Kidney glomerular epithelial cell (primary cell): ENCODE results near the gene PIK3C3.
"Not testable (repeated sequence)": the region's sequence is repeated elsewhere in the genome, so short reads cannot be mapped to it uniquely, and the experiment has no call there.

ENCODE experiments used
- DNase-seq: peaks from one replicate; lab custom pipeline; 2025; lab: John Stamatoyannopoulos, UW

Gene PIK3C3

DNA sequence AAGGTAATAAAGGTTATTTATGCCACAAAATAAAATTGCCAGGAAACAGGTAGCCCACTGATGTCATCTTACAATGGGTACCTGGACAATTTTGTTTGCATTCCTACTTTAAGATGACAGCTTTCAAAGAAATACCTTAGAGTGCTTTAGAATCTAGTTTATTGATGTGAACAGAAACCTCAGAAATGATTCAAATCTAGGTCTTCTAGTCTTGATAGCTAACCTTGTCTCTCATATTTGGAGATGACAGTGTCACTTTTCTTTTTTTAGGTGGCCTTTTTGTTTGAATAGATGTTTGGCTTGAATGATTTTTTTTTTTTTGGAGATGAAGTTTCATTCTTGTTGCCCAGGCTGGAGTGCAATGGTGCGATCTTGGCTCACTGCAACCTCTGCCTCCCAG, 69.1 kb downstream of the PIK3C3 start:
- DNase-seq = no peak

DNA sequence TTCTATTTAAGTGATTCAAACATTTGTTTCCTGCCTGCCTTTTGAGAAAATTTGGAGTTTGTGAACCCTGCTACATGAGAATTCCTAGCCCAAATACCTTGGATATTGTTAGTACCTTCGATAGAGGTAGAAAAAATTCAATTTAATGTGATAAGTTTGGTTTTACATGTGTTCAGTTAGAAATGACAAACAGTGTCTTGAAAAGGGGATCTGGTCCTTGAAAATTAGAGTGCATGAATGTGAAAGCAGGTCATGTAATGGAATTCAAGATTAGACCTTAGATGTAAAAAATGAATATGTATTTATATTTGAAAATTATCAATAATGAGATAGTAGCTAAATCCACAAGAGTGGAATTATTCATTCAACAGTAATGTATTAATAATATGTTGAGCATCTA, 70.5 kb downstream of the PIK3C3 start:
- no peak for DNase-seq

DNA sequence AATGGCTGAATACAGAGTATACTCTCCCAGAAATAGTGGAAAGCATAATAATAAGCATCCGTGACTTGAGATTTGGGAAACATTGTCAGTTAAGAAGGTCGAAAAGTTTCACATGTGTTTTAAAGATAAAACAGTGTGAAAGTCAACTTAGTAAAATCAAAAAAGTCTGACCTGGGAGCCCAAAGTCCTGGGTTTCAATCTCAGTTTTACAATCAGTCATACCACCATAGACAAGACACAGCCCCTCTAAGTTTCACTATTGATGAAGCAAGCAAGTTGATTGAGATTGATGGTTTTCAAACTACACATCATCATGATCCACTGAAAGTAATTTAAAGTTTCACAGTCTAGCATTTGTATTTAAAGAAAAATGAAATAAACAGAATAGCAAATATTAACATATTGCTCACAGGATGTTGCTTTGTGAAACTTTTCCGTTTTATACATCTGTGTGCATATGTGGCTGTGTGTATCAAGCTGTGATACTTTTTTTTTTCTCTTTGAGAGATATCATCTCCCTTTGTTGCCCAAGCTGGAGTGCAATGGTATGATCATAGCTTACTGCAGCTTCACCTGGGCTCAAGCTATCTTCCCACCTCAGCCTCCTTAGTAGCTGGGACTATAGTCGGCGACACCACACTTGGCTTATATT, 71.1 kb downstream of the PIK3C3 start:
- no peak for DNase-seq

DNA sequence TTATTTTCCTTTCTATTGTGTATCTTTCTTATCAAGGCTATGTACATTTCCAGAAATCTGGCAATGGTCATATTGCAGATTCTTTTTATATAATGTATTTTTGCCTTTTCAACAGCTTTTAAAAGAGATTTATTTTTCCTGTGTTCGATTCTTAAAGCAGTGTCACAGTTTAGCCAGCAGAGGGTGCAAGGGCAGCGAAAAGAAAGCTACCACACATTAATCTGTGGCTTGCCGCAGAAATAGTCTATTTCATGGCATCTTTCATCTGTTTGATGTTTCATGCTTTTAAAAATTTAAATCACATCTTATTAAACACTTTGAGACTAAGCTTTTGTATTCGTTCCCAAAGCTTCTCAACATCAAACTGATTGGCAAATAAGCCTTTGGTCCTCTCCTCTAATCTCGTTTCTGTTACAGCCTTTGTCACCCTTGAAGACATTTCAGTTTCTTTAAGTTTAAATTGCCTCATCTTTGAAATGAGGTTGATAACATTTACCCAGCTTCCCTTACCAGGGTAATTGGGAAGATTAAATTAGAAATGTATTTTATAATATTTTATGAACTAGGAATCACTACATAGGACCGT, 73.3 kb downstream of the PIK3C3 start:
- DNase-seq = peak; percentile 31

DNA sequence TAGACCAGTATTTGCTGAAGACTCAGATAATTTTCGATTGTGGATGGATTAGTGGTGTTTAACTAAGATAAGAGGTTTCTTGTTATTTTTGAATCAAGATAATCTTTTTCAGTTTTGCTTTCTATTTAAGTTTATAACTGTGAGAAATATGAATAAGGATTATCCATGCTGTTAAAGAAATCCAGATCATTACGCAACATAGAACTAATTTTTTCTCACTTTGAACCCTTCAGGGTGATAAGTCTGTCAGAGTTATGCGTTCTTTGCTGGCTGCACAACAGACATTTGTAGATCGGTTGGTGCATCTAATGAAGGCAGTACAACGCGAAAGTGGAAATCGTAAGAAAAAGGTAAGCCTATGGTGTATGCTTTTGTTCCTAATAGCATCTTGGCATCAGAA, 74.1 kb downstream of the PIK3C3 start:
- no peak for DNase-seq

DNA sequence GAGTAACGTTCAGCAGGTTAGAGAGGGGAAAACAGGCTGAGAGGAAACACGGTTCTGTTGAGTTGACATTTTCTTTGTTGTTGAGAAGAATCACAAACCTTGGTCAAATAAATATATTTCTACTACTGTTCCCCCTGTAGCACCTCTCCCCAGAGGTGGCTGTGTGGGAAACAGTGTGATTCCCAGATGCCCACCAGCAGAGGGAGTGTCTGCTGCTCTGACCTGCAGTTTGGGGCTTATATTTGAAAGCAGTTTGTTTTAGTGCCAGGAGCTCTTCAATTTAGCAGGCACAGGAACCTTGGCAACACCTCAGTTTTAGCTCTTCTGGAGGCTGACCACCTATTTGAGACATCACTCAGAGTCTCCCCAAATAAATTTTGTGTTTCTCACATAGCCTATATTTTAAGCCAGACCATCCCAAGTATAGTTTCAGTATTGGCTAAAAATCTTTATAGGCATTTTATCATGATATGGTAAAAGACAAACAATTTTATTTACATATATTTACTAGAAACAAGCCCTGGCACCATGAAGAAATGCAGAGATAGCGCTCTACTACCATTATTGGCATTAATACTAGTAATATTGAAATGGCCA, 75.7 kb downstream of the PIK3C3 start:
- DNase-seq = no peak

DNA sequence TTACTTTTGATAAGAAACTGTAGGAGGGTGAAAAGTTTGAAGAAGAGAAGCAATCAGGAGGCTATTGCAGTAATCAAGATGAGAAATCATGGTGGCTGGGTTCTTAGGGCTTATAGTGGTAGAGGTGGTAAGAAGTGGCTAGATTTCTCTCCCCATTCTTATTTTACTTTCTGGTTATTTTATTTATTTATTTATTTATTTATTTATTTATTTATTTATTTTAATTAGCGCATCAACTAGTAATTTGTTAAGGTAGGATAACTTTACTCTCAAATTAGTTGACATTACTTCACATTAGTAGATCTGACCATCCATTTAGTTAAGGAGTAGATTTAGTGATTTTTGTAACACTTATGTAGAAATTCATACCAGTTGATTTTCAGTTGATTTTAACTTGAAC, 77.4 kb downstream of the PIK3C3 start:
- DNase-seq = no peak

DNA sequence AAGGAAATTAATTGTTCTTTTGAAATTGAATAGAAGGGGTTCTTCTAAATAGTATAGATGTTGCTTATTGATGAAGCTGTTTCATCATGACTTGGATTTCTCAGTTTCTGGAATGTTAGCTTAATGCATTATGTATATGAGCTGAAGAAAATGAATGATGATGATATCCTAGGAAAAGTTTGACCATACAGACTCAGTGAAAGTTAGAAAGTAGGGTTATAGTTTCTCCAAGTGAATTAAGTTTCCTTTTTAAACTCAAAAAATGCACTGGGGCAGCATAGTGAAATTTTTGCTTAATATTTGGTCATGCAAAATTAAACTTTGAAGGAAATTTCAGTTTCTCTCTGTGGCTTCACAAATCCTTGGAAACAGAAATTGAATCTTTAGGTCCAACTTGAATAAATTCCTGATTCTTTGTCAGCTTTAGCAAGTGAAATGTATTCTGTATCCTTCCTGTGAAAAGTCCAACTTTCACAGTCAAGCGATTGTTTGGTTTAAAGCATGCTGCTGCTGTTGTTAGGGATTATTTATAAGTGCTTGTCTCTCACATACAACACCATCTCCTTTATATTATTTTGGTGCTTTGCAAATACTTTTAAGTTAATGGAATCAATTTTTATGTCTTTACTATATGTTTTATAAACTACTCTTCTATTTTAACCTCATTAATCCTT, 78.2 kb downstream of the PIK3C3 start:
- DNase-seq = no peak

DNA sequence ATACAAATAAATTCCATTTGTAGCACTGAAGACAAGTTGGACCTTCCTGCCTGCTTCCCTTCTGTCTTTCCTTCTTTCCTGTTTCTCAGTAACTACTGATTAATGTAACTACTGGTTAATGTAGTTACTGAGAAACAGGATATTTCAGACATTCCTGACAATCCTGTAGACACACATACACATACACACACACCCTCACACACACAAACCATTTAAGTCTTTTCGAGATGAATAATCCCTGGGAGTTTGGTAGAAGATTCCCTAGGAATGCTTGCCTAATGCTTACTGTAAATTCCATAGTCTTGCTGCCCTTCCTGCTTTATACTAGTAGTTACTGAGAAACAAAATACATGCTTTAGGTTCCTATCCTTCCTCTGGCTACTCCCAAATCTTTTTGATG, 83.9 kb downstream of the PIK3C3 start:
- DNase-seq = peak; percentile 93

DNA sequence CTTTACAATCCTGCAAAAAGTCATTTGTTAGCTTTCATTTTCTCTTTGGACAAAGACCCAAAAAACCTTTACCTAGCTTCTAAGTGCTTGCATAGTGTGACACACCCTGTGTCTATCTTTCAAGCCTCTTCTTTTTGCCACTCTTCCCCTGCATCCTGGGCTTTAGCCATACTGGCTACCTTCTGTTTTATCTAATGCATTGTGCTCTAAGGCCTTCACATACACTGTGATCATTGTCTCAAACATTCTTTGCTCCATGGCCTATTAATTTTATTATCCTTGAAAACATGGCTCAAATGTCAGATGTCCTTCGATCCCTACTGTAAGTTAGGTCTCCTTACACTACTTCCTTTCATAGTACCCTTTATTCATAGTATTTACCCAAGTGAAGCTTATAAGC, 84.4 kb downstream of the PIK3C3 start:
- no peak for DNase-seq

DNA sequence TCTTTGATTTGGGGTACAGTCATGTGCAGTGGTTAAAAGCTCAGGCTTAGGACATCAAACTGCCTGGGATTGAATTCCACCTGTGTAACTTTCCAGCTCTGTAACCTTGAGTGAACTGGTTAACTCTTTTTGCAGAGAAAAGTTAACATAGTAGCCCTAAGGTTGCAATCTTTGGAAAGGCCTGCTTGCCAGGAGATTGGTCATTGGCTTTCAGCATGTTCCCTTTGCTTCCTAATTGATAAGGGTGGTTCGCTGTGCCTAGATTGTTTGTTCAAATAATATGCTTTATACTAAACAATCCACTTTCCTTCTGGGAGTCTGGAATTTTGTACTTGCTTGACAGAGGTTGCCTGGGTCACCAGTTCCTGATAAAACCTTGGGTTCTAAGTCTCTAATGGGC, 86.8 kb downstream of the PIK3C3 start:
- no peak for DNase-seq

DNA sequence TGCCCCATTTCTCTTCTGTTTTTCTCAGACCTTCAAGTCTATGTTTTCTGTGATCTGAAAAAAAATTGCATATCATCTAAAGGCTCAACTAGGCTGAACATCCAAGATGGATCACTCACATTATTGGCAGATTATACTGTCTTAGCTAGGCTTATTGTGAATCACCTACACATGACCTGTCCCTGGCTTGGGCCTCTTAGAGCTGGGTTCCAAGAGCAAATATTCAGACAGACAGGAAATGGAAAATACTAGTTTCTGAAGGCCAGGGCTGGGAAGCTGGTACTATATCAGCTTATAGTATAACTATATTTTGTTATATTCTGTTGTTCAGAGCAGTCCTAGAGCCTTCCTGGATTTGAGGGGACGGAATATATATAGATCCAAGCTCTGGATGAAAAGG, 90.3 kb downstream of the PIK3C3 start:
- DNase-seq = no peak

DNA sequence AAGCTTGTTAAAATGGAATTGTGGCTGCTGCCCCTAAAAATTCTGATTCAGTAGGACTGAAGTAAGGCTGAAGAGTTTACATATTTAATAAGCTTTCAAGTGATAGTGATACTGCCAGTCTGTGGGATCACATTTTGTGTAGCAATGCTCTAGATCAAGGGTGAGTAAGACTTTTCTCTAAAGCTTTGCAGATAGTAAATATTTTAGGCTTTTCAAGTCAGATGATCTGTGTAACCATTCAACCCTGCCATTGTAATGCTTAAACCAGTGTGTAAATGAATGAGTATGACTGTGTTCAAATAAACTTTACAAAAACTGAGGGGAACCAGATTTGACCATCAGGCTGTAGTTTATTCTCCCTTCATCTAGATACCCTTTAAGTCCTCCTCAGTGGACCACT, 92.7 kb downstream of the PIK3C3 start:
- peak; percentile 15 for DNase-seq

DNA sequence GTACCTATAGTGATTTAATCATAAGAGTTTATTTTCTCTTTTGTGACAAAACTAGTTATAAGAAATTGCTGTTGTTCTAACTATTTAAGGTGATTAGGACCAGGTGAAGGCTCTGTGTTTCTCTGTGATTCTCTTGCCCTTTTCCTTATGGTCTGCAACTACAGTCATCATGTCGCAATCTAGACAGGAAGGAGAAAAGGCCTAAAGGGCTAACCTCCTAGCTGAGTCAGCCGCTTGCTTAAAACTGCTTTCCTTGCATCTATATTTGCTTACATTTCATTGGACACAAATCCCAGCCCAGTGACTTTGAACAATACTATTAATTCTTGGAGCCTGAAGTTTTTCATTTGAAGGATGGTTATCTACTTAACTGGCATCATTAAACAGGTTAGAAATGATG, 93.1 kb downstream of the PIK3C3 start:
- DNase-seq = peak; percentile 68

DNA sequence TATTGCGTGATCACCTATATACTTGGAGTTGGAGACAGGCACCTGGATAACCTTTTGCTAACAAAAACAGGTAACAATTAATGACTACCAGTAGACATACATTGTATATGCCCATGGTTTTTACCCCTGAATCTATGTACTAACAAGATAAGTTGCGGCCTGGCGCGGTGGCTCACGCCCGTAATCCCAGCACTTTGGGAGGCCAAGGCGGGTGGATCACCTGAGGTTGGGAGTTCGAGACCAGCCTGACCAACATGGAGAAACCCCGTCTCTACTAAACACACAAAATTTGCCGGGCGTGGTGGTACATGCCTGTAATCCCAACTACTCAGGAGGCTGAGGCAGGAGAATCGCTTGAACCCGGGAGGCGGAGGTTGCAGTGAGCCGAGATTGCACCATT, 94.5 kb downstream of the PIK3C3 start:
- DNase-seq = not testable (repeated sequence)

DNA sequence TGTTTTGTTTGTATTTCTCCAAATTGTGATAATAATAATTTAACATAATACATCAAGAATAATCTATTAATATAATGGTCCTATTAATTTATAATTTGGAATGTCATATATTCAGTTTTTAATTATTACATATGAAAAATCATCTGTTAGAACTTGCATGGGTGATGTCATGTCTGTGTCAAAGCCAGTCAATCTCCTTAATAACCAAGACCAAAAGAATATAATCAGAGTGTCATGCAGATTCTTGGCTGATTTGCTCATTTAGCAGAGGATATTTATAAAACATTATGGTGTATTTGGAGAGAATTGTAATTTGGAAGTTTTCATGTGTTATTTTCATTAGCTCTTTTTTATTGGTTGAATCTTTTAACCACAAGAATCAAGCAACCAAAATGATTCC, 96.4 kb downstream of the PIK3C3 start:
- DNase-seq = no peak

DNA sequence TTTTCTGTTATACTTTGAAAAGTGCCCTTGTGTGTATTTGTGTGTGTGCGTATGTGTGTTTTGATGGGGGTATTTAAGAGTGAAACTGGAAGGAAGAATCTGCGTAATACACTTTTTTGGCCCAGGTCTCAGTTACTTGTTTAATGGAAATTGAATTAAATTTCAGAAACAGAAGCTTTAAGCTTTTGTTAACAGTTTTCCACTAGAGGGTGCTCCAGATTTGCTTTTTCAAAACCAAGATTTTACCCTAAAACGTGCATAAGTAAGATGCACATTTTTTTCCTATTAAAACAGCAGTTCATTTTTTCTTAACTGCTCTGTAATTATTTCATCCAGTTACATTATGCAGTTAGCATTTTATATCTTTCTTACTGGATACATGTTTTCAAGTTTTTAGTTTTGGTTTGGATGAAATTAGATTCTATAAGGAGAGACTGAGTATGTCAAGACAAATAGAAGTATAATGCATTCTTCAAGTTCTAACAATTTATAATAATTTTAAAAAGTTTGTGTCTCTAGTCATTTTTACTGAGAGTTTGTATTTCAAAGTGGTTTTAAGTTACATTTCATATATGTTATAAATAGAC, 97.2 kb downstream of the PIK3C3 start:
- DNase-seq = no peak

DNA sequence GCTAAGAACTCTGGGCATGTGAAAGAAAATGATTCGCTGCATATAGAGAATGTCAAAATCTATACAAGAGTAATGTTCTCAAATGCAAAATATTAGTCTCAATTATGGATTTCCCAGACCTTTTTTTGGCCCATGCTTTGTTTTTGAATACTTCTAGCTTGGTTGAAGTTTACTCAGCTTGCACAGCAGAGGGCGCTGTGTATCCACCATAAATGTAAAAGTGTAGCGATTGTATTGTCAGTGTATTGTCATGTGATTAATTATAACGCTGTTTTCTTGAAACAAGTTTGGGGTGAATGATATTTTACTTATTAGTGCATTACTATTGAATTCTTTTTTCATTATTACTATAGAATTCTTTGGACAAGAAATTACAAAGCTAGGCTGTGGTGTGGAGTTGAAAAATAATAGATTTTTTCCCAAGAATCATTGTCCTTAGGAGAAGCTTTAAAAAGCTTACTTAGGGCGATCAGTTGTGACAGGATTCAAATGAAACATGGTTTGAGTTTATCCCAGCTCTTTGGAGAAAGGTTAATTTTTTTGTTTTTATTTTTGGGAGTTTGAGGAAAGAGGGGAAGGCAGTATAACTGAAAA, 98.3 kb downstream of the PIK3C3 start:
- peak; percentile 49 for DNase-seq

DNA sequence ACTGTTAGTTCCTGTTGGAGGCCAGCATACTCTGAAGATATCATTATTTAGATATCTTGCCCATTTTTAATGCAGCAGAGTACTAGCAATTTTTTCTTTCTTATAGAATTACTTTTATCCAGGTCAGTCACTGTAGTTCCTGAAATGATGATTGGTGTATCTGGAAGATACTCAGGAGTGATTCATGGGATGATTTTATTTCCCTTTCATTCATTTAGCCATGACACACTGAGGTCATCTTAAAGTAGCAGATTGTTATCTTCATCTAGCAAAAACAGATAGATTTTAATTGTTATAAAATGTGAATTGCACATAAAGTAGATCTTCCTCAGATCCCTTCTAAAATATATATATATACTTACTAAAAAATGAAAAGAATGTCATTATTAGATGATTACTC, 109.1 kb downstream of the PIK3C3 start:
- no peak for DNase-seq

DNA sequence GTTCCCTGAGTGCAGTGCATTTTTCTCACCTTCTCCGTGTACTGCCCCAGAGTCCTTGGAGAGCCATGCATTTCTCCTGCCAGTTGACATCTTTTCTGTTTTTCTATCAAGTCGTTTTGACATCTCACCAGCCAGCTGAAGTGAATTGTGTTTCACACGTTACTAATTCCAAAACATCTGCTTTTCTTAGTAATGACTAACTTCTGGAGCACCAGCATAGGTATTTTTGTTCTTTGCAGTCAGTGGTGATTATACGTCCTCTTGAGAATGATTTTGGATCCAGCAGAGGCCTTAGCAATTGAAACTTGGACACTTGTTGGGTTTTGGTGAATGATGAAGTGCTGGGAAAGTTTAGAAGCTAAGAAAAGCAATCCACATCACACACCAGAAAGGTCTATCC, 112.5 kb downstream of the PIK3C3 start:
- DNase-seq = no peak

DNA sequence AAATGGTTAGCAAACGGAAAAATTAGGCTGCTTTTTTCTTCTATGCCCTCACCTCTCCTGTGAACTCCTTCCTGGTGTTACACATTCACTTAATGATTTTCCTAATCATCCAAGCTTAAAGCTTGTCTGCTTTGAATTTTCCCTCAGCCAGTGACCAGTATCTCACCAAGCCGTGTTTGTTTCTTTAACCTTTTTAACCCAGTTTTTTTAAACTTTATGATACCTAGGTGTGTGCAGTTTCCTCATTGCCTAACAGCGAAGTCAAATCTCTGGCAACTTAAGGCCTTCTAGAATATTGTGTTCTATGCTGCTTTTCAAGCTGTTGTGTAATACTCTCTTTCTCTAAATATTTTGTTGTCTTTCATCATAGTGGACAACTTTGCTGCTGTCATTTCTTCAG, 113.0 kb downstream of the PIK3C3 start:
- peak; percentile 46 for DNase-seq

DNA sequence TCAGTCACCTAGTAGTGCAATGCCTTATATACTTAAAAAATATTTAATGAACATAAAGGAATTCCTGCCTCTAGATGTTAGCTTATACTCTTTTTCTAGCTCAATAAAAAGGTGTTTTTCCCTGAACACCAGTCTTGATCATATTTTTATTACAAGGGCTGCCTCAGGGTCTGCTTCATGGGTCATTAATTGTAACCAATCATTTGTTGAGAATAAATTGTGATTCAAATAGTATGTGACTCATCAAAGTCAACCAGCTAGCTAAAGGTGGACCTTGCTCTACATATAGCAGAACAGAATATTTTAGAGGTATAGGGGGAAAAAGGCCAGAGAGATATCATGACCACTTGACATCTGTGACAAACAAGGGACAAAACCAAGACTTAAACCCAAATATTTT, 114.0 kb downstream of the PIK3C3 start:
- peak; percentile 7 for DNase-seq

DNA sequence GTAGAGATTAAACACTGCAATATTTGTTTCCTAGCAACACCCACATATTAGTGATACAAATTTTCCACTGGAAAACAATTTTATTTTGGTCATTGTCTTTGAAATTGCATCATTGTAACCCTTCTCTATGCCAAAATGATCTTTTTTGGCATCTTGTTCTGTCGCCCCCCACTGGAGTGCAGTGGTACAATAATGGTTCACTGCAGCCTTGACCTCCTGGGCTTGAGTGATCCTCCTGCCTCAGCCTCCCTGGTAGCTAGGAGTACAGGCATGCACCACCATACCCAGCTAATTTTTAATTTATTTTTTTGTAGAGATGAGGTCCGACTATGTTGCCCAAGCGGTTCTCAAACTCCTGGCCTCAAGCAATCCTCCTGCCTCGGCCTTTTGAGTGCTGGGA, 117.4 kb downstream of the PIK3C3 start:
- no peak for DNase-seq
